Mesothelial cell of epicardium (in vitro differentiated cells): ENCODE results near the gene ARHGEF37. TPM values are rescaled to one million over a fixed set of nuclear protein-coding genes. Genes with fewer than 3 reads are reported as not detected.

ENCODE experiments used
- DNase-seq, 2 experiments: peaks; one replicate each; pipeline ENCODE4 v3.0.0; 2021; ENCODE audit warnings: low spot score in 2 of 2; ENCODE audit not compliant: unreplicated experiment in 2 of 2
- H3K27ac Mint-ChIP-seq: 2 replicates; pipeline ENCODE4 v1.8.0; 2021; ENCODE audit warnings: mixed read lengths
- H3K27me3 Mint-ChIP-seq: 2 replicates; pipeline ENCODE4 v1.8.0; 2021; ENCODE audit warnings: low read depth, mixed read lengths
- H3K36me3 Mint-ChIP-seq: 2 replicates; pipeline ENCODE4 v1.8.0; 2021; ENCODE audit warnings: mixed read lengths
- H3K4me1 Mint-ChIP-seq: 2 replicates; pipeline ENCODE4 v1.8.0; 2021; ENCODE audit warnings: mixed read lengths
- H3K4me3 Mint-ChIP-seq: 2 replicates; pipeline ENCODE4 v1.8.0; 2021; ENCODE audit warnings: mild to moderate bottlenecking, moderate library complexity, mixed read lengths
- H3K9me3 Mint-ChIP-seq: 2 replicates; pipeline ENCODE4 v1.8.0; 2021; ENCODE audit warnings: mixed read lengths
- CTCF ChIP-seq: fragments of 200-600 bp; sonication (generic); IDR thresholded peaks from one replicate; pipeline ENCODE4 v1.5.0; 2021; ENCODE audit warnings: antibody characterized with exemption; ENCODE audit not compliant: unreplicated experiment
- total RNA-seq: library from RNA; stranded (reverse); gene quantifications from 3 replicates; pipeline ENCODE4 v1.2.1, GENCODE V29; 2021

ARHGEF37 gene
- total RNA-seq, 1 donor from 2014 or later: 10.1 TPM

- no peak overlapping the region for H3K4me3 Mint-ChIP-seq
- H3K36me3 Mint-ChIP-seq: peaks cover 40% of the 10 kb centered on the region
- H3K27ac Mint-ChIP-seq: no peak overlapping the region
- no peak for TF ChIP-seq CTCF
- H3K27me3 Mint-ChIP-seq: no peaks in the 10 kb centered on the region
- H3K9me3 Mint-ChIP-seq: peaks cover 10% of the 10 kb centered on the region
- no peak for DNase-seq
- peaks cover 5% of the 10 kb centered on the region for H3K4me1 Mint-ChIP-seq
These were observed 30.0 kb downstream of the ARHGEF37 start for GRCh38 chr5:149611326-149611725.

GRCh38 chr5:149614034-149614907, 33.0 kb downstream of the ARHGEF37 start:
- peaks cover 7% of the 10 kb centered on the region for H3K9me3 Mint-ChIP-seq

GRCh38 chr5:149615976-149616375, 34.7 kb downstream of the ARHGEF37 start:
- Mint-ChIP-seq H3K9me3 (no peaks in the 10 kb centered on the region), H3K27ac (no peak overlapping the region), H3K36me3 (peaks cover 18% of the 10 kb centered on the region), H3K27me3 (no peaks in the 10 kb centered on the region), H3K4me3 (no peak overlapping the region), H3K4me1 (peaks cover 5% of the 10 kb centered on the region)
- TF ChIP-seq CTCF: no peak
- no peak for DNase-seq

More at GRCh38 chr5:149614034-149614907, 33.0 kb downstream of the ARHGEF37 start:
- H3K27me3 Mint-ChIP-seq: no peaks in the 10 kb centered on the region
- no peak overlapping the region for H3K27ac Mint-ChIP-seq
- no peak for DNase-seq
- TF ChIP-seq CTCF: no peak
- H3K4me3 Mint-ChIP-seq: no peak overlapping the region
- peaks cover 33% of the 10 kb centered on the region for H3K36me3 Mint-ChIP-seq
- H3K4me1 Mint-ChIP-seq: peaks cover 5% of the 10 kb centered on the region

- H3K9me3 Mint-ChIP-seq: no peaks in the 10 kb centered on the region
- H3K27ac Mint-ChIP-seq: no peak overlapping the region
- DNase-seq: no peak
- no peak overlapping the region for H3K4me3 Mint-ChIP-seq
- H3K27me3 Mint-ChIP-seq: no peaks in the 10 kb centered on the region
- TF ChIP-seq CTCF: no peak
- peaks cover 15% of the 10 kb centered on the region for H3K36me3 Mint-ChIP-seq
- H3K4me1 Mint-ChIP-seq: peaks cover 5% of the 10 kb centered on the region
These were observed 35.5 kb downstream of the ARHGEF37 start for GRCh38 chr5:149616727-149617285.

GRCh38 chr5:149617760-149618306, 36.5 kb downstream of the ARHGEF37 start:
- no peak for DNase-seq
- H3K9me3 Mint-ChIP-seq: no peaks in the 10 kb centered on the region
- peaks cover 5% of the 10 kb centered on the region for H3K4me1 Mint-ChIP-seq
- no peak overlapping the region for H3K27ac Mint-ChIP-seq
- TF ChIP-seq CTCF: no peak
- no peaks in the 10 kb centered on the region for H3K27me3 Mint-ChIP-seq
- H3K4me3 Mint-ChIP-seq: no peak overlapping the region
- H3K36me3 Mint-ChIP-seq: peaks cover 13% of the 10 kb centered on the region
